ENCODE measurements around the gene CADM3. TPM values are rescaled to one million over a fixed set of nuclear protein-coding genes. Genes with fewer than 3 reads are reported as not detected.

CADM3 gene
- total RNA-seq, 2 donors from 2014 or later, result 4.0 to 12.5 TPM

DNA sequence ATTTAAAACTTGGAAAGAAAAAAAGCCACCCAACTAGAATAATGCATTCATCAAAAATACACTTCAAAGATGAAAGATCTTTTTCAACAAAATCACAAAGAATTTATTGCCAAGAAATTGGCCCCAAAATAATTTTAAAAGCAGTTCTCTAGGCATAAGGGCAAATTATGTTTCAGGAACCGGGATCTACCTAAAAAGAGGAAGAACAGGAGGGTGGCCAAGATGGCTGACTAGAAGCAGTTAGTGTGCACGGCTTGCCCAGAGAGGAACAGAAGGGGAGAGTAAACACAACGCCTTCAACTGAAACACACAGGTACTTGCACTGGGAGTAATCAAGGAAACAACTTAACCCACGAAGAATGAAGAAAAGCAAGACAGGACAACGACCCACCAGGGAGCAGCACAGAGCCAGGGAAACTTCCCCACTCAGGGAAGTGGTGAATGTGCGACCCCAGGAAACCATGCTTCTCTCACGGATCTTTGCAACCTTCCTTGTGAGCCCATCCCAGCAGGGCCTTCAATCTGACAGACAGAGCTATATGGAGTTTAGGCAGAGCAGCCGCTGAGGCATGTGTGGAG is 79.3 kb downstream of the CADM3 start:
- Histone ChIP-seq H3K27ac (no peak overlapping the region), H3K9me3 (peaks cover 0 to 11% of the 10 kb centered on the region in 2 donors), H3K4me3 (no peak overlapping the region), H3K27me3 (no peaks in the 10 kb centered on the region), H3K4me1 (no peaks in the 10 kb centered on the region), H3K36me3 (no peaks in the 10 kb centered on the region)
- no peak for DNase-seq (ENCODE audit: low spot score)
- TF ChIP-seq, protein P1, sequence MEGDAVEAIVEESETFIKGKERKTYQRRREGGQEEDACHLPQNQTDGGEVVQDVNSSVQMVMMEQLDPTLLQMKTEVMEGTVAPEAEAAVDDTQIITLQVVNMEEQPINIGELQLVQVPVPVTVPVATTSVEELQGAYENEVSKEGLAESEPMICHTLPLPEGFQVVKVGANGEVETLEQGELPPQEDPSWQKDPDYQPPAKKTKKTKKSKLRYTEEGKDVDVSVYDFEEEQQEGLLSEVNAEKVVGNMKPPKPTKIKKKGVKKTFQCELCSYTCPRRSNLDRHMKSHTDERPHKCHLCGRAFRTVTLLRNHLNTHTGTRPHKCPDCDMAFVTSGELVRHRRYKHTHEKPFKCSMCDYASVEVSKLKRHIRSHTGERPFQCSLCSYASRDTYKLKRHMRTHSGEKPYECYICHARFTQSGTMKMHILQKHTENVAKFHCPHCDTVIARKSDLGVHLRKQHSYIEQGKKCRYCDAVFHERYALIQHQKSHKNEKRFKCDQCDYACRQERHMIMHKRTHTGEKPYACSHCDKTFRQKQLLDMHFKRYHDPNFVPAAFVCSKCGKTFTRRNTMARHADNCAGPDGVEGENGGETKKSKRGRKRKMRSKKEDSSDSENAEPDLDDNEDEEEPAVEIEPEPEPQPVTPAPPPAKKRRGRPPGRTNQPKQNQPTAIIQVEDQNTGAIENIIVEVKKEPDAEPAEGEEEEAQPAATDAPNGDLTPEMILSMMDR (IDR thresholded peaks at IDR 0.05), result no peak

Other genes starting within 250 kb of the CADM3 start
- gene PYHIN1, start 240.1 kb upstream of the CADM3 start, total RNA-seq, result under 1 TPM in 1 of 2 donors, not detected in 1; 0.63 TPM
- gene IFI16, start 161.7 kb upstream of the CADM3 start, total RNA-seq, result 10 to 100 TPM; 31.1 to 41.2 TPM
- not detected for gene AIM2, start 94.8 kb upstream of the CADM3 start, total RNA-seq
- 10 to 100 TPM; 13.3 to 13.8 TPM for gene ACKR1, start 33.3 kb downstream of the CADM3 start, total RNA-seq
- under 1 TPM in 1 of 2 donors, not detected in 1; 0.56 TPM for gene FCER1A, start 130.7 kb downstream of the CADM3 start, total RNA-seq

All from right atrium auricular region (tissue), 2 donors.